HG02642 (cell line): Measurements from ENCODE around the gene CLEC4M.
"Not testable (repeated sequence)": the region's sequence is repeated elsewhere in the genome, so short reads cannot be mapped to it uniquely, and the experiment has no call there.

Source experiments
- ATAC-seq: cut with Tn5 transposase; IDR thresholded peaks from one replicate; pipeline ENCODE4 v1.9.1; 2021; ENCODE audit warnings: mild to moderate bottlenecking; ENCODE audit not compliant: unreplicated experiment, poor library complexity

CLEC4M gene

DNA sequence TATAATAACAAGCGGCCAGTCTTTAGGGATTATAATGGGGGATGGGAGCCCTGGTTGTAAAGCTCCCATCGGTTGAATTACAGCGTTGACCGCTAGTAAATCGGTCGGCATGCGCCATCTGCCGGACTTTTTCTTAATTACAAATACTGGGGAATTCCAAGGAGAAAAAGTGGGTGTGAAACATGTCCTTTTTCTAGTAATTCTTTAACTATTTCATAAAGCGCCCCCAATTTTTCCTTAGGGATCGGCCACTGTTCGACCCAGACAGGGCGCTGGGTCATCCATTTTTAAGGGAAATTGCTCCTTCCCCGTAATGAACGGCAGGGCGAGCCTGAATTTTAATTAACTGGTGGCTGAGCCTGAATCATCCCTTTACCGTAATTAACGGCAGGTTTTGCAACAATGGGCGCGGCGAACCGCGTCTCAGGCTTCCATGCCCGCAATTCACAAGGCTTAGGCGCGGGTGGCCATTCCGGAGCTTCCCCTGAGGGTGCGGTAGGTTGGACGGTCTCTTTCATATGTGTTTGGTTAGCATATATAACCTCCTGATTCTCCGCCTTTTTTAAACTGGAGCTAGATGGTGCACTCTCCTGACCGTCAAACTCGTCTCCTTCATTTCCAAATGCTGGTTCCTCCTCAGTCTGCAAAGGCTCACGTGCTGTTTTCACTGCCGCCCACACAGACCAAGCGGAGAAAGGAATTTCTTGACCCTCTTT is 36.8 kb downstream of the CLEC4M start:
- no peak for ATAC-seq

DNA sequence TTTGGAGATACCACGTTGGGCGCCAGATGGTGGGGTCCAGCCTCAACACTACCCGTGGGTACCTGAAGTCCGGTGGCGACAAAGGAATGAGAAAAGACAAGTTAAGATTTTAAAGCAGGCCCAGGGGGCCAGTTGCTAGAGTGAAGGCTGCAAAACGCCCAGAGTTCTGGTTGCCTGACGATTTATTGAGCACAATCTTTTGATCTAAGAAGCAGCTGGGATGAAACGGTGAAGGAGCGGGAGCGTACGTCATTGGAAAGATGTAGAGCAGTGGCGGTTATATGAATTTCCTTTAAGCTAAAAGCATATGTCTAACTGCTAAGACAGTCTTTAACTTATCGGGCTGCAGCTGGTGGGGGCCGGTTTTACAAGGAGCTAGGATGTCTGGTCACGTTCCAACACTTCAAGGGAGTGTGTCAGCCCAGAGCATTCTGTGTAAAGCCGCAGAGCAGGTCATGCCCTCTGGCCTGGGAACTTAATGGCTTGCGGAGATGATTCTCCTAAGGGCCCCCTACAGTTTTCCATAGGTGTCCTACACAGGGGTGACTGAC is 38.1 kb downstream of the CLEC4M start:
- ATAC-seq = no peak

DNA sequence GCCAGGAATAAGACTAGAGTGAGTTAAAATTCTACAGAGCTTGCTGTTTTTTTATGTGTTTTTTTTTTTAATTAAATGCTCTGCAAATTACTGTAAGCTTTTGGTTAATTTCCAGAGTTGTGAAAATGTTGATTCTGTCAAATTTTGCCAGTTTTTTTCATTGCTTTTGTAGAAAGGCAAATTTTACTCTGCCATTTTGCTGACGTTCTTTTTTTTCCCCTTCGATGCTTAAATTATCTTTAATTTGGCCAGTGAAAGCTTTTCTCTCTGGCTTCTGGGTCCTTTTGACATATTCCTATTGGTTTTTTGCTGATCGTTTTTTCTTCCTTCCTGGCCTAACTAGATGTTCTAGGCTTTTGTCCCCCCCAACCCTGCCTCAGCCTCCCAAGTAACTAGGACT is 43.2 kb downstream of the CLEC4M start:
- no peak for ATAC-seq

DNA sequence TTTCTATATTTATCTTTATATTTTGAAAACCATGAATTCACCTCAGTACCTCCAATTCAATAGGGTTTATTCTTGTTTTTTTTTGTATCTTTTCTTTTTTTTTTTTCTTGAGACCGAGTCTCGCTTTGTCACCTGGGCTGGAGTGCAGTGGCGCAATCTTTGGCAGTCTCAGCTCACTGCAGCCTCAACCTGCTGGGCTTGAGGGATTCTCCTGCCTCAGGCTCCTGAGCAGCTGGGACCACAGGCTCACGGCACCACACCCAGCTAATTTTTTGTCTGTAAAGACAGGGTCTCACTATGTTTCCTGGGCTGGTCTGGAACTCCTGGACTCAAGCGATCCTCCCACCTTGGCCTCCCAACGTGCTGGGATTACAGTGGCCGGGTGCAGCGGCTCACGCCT is 43.8 kb downstream of the CLEC4M start:
- ATAC-seq = no peak

DNA sequence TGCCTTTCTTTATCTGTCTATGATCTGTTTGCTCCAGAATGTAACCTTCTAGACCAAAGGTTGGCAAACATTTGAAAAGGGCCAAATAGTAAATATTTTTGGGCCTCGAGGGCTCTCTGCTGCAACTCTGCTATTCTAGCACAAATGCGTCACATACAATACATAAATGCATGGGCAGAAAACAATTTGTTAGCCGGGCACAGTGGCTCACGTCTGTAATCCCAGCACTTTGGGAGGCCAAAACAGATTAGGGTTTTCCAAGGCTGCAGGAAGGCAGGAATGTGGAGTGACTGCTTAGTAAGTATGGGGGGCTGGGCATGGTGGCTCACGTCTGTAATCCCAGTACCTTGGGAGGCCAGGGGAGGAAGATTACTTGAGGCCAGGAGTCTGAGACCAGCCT is 45.1 kb downstream of the CLEC4M start:
- ATAC-seq = no peak

DNA sequence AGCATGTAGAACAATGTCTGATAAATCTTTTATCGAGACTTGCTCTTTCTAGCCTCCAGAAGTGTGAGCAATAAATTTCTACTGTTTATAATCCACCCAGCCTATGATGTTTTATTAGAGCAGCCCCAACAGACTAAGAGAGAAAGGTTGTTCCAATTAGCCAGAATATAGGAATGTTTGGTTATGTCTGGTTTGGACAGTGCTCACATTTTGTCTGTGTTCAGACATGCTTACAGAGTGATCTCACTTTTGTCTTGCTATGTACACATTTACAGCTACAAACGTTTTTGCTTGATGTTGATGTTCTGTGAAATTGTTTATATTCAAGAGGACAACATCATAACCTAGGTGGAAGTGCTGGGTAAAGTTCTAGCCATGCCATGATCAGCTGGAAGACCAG is 48.9 kb downstream of the CLEC4M start:
- ATAC-seq = no peak

DNA sequence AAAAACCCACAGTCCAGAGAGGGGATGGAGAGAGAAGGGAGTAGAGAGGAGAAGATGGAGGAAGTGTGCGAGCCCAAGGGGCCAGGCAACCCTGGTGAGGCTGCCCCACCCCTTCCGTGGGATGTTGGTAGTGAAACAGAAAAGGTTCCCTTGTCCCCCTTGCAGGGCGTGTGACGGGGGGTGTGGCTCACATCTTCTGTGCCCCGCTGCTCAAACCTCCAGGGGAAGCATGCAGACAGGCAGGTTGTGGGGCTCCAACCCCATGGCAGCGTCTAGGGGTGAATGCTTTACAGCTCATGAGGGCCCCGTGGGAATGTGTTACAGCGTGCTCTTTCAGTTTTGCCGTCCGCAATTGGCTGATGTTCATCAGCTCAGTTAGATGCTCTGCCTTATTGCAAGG is 52.3 kb downstream of the CLEC4M start:
- ATAC-seq = no peak

DNA sequence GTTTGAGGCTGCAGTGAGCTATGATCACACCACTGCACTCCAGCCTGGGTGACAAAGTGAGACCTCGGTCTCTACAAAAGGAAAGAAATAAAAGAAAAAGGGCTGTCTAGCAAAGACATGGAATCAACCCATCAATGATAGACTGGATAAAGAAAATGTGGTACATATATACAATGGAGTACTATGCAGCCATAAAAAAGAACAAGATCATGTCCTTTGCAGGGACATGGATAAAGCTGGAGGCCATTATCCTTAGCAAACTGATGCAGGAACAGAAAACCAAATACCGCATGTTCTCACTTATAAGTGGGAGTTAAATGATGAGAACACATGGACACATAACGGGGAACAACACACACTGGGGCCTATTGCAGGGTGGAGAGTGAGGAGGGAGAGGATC is 53.0 kb downstream of the CLEC4M start:
- not testable (repeated sequence) for ATAC-seq

DNA sequence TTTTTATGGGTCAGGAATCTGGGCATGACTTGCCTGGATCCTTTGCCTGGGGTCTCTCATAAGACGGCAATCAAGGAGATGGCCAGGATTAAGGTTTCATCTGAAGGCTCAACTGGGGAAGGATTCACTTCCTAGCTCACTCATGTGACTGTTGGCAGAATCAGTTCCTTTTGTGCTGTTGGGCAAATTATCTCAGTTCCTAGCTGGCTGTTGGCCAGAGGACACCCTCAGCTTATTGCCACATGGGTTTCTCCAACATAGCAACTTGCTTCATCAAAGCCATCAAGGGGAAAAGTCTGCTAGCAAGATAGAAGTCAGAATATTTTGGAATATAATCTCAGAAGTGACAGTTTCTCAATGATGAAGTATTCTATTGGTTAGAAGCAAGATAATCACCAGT is 54.8 kb downstream of the CLEC4M start:
- ATAC-seq = no peak

DNA sequence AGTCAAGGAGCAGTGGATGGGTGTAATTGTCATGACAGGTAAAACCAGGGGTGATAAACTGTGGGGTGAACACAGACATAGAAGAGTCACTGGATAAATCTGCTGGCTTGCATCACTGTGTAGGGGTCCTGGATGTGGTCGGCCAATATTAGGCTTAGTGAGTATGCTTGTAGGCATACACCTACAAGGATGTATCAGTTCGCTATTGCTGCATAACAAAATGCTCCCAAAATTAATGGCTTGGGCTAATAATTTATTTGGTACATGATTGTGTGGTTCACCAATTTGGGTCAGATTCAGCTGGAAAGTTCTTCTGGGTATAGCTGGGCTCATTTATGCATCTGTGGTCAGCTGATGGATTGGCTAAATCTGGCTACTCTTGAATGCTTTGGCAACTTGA is 55.8 kb downstream of the CLEC4M start:
- ATAC-seq = no peak
